Spleen (tissue), 11 donors: Measurements from ENCODE around the gene NAT8. TPM values are rescaled to one million over a fixed set of nuclear protein-coding genes. Genes with fewer than 3 reads are reported as not detected.
"Not testable (repeated sequence)": the region's sequence is repeated elsewhere in the genome, so short reads cannot be mapped to it uniquely, and the experiment has no call there.

Source experiments
- DNase-seq: peaks from one replicate; pipeline ENCODE4 v3.0.0-alpha.2; 2020
- H3K27ac ChIP-seq, 8 donors: fragments of 200-600 bp; sonication (generic) in 7 of 8; 1 replicate in 4 of 8; 2 replicates in 4 of 8; pipeline versions ENCODE4 v1.5.0 to v1.8.0; 2016 to 2021; ENCODE audit warnings: inconsistent platforms in 4 of 8, mild to moderate bottlenecking in 4 of 8, moderate library complexity in 1 of 8
- H3K27me3 ChIP-seq, 7 donors: fragments of 200-600 bp; sonication (generic) in 6 of 7; replicated peaks in 1 of 7; 1 replicate in 4 of 7; 2 replicates in 3 of 7; pipeline versions ENCODE4 v1.5.0 to v1.8.0; 2016 to 2021; ENCODE audit warnings: inconsistent platforms in 3 of 7, mild to moderate bottlenecking in 1 of 7
- H3K36me3 ChIP-seq, 6 donors: fragments of 200-600 bp; sonication (generic) in 5 of 6; 1 replicate in 4 of 6; 2 replicates in 2 of 6; pipeline versions ENCODE4 v1.5.0 to v1.8.0; 2016 to 2021; ENCODE audit warnings: inconsistent platforms in 2 of 6
- H3K4me1 ChIP-seq, 6 donors: fragments of 200-600 bp; sonication (generic) in 5 of 6; 1 replicate in 3 of 6; 2 replicates in 3 of 6; pipeline versions ENCODE4 v1.5.0 to v1.8.0; 2016 to 2021; ENCODE audit warnings: inconsistent platforms in 3 of 6
- H3K4me3 ChIP-seq, 8 donors: fragments of 200-600 bp; sonication (generic) in 7 of 8; 1 replicate in 4 of 8; 2 replicates in 4 of 8; pipeline versions ENCODE4 v1.5.0 to v1.8.0; 2016 to 2021; ENCODE audit warnings: inconsistent platforms in 4 of 8, mild to moderate bottlenecking in 4 of 8, moderate library complexity in 2 of 8
- H3K9me3 ChIP-seq, 8 donors: fragments of 200-600 bp; sonication (generic) in 7 of 8; 1 replicate in 4 of 8; 2 replicates in 4 of 8; pipeline versions ENCODE4 v1.5.0 to v1.8.0; 2016 to 2021; ENCODE audit warnings: inconsistent platforms in 4 of 8
- POLR2A ChIP-seq, 3 donors: fragments of 450-650 bp; IDR thresholded peaks; one replicate each; pipeline ENCODE4 v1.5.1; 2017; ENCODE audit warnings: antibody characterized with exemption in 3 of 3, mild to moderate bottlenecking in 1 of 3
- POLR2AphosphoS5 ChIP-seq, 3 donors: sonication (generic); formaldehyde crosslinking; IDR thresholded peaks; one replicate each; pipeline ENCODE4 v1.5.1; 2017; ENCODE audit warnings: antibody characterized with exemption in 3 of 3
- WGBS, 5 donors: extraction: QIAGEN DNeasy Blood & Tissue Kit in 3 of 5; methylation state at CpG; one replicate each; pipeline versions ENCODE4 v1.1.5 to v1.1.7; 2013 to 2018; 5-methylcytosine and 5-hydroxymethylcytosine counted together
- intact Hi-C: fragments of 100-400 bp; cut with DNase I; formaldehyde crosslinking; loops from one replicate; pipeline ENCODE4 v1.15.0; 2023; ENCODE audit warnings: low total_unique reads
- polyA plus RNA-seq, 3 donors: library from polyadenylated mRNA; stranded (reverse); fragments of 200-250 nt; gene quantifications; one replicate each; pipeline ENCODE4 v1.2.1, GENCODE V29; 2013
- total RNA-seq, 7 donors: library from RNA; depleted of rRNA in 3 of 7; stranded (reverse); fragments of >200 nt in 3 of 7; fragmentation: NEBNext Ultra II Directional in 4 of 7; extraction: Animal tissue kit (Norgen Biotek cat#: 25700) in 4 of 7; gene quantifications; one replicate each; pipeline versions ENCODE4 v1.1.0 to v1.2.1, GENCODE V29; 2016 to 2021
- TF ChIP-seq, protein P1 (sequence below), 11 experiments: fragments of 200-600 bp in 7 of 11; fragments of 450-650 bp in 4 of 11; sonication (generic) in 4 of 11; IDR thresholded peaks in 8 of 11; conservative IDR thresholded peaks in 3 of 11; 1 replicate in 7 of 11; 2 replicates in 4 of 11; pipeline versions ENCODE4 v1.4.0 to v1.8.0; 2016 to 2021; ENCODE audit warnings: antibody characterized with exemption in 11 of 11, inconsistent platforms in 4 of 11, mild to moderate bottlenecking in 1 of 11
- donor health status: healthy with polysubstance abuse.
- donor health status: DM: no; HTN: no; CAD: no; lungs with moderate emphysema.
- donor health status: DM: no; HTN: no; CAD: no.
- donor health status: Bipolar disorder and iron deficiency.
- donor health status: healthy.
- donor health status: DM: no; HTN: no; CAD: no.
- donor health status: DM: yes; HTN: yes; CAD: no.

The NAT8 gene
- total and polyA plus RNA-seq, 10 donors, result 0.14 to 0.88 (median 0.66) TPM; not detected in 5

DNA sequence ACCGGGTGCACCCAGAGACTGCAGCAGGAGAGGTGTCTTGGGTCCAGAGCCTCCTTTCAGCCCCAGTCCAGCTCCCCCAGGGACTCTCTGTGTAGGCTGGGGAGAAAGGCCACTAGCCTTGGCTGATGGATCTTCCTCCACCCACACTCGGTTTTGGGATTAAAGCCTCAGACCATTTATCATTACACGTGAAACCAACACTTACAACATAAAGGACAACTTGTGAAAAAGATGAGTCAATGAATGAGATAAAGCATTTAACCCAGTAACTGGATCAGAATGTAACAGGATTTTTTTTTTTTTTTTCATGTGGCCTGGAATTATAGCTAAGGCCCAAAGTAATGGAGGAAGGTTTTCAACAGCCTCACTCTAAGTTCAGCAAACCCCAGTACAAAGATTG, 32.1 kb downstream of the NAT8 start:
- Histone ChIP-seq H3K9me3 (no peaks in the 10 kb centered on the region), H3K27me3 (no peaks in the 10 kb centered on the region), H3K36me3 (peaks cover 0 to 33% (median 5%) of the 10 kb centered on the region in 6 donors), H3K4me1 (no peaks in the 10 kb centered on the region), H3K27ac (no peak overlapping the region), H3K4me3 (no peak overlapping the region)
- WGBS, 5 donors, result 81 to 93% (median 87%) methylated on average over 3 of the region's 3 CpGs
- TF ChIP-seq, protein P1, sequence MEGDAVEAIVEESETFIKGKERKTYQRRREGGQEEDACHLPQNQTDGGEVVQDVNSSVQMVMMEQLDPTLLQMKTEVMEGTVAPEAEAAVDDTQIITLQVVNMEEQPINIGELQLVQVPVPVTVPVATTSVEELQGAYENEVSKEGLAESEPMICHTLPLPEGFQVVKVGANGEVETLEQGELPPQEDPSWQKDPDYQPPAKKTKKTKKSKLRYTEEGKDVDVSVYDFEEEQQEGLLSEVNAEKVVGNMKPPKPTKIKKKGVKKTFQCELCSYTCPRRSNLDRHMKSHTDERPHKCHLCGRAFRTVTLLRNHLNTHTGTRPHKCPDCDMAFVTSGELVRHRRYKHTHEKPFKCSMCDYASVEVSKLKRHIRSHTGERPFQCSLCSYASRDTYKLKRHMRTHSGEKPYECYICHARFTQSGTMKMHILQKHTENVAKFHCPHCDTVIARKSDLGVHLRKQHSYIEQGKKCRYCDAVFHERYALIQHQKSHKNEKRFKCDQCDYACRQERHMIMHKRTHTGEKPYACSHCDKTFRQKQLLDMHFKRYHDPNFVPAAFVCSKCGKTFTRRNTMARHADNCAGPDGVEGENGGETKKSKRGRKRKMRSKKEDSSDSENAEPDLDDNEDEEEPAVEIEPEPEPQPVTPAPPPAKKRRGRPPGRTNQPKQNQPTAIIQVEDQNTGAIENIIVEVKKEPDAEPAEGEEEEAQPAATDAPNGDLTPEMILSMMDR (IDR thresholded peaks at IDR 0.05 in 8 of 11, conservative IDR thresholded peaks at IDR 0.05 in 3 of 11), result no peak
- TF ChIP-seq POLR2AphosphoS5 (IDR thresholded peaks at IDR 0.05), result no peak
- no peak for TF ChIP-seq POLR2A (IDR thresholded peaks at IDR 0.05)
- intact Hi-C loops, result no loop called here
- no peak for DNase-seq

DNA sequence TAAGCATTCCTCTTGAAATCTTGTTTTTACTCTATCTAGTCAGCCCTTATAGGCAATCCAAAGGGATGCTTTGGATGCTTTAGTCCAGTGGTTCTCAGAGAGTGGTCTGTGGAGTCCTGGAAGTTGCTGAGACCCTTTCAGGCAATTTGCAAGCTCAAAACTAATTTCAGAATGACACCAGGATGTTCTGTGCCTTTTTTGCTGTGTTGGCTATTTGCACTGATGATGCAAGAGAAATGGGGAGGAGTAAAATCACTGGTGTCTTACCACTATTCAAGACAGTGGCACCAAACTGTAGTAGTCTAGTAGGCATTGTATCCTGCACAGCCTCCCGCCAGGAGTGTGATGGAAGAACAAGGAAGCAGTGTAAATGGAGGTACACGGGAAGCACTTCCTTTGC, 37.6 kb downstream of the NAT8 start:
- H3K4me3 ChIP-seq, H3K27me3 ChIP-seq, intact Hi-C loops, H3K9me3 ChIP-seq, DNase-seq, H3K4me1 ChIP-seq, H3K27ac ChIP-seq: not testable (repeated sequence)
- peaks cover 0 to 62% (median 14%) of the 10 kb centered on the region in 6 donors for H3K36me3 ChIP-seq
- 76 to 90% (median 86%) methylated on average over 2 of the region's 2 CpGs for WGBS, 5 donors

DNA sequence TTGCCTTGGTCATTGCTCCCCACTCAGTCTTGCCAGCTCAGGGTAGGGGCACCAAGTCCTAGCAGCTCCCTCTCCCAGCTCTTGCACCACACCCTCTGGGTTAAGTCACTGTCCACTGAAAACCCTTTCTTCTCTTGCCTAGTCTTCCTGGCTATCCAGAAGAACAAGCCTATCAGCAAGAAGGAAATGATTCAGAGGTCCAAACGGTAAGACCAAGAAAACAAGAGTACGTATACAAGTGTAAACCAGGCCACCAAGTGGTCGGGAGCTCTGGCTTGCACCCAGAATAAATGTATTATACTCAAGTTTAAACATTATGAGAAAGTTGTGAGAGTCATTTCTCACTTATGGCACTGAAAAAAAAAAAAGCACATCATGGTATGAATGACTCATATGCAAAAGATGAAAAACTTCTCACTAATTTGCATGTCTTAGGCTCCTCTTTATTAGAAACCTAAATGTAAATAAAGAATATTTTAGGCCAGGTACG, 39.1 kb downstream of the NAT8 start:
- not testable (repeated sequence) for H3K4me3 ChIP-seq
- WGBS, 5 donors, result 67 to 82% (median 80%) methylated on average over 4 of the region's 4 CpGs

DNA sequence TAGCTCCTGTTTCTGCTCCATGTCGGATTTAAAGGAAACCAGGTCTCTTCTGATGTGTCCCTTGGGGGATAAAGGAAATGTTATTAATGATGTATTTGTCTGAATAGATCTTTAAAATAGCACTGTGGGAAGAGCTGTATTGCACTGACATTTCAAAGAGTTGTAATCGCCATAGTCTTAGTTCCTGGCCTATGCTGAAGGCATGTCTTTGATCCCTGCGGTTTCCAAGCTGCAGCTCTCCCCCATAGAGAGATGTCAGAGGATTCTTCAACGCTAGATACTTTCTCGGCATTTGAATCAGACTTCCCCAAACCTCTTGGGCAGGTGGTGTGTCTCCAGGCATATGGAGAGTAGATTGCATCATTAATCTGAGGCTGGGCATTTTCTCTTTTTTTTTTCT, 40.4 kb downstream of the NAT8 start:
- Histone ChIP-seq H3K4me3 (no peak overlapping the region), H3K36me3 (peaks cover 0 to 53% (median 11%) of the 10 kb centered on the region in 6 donors), H3K9me3 (no peaks in the 10 kb centered on the region), H3K4me1 (no peaks in the 10 kb centered on the region), H3K27me3 (no peaks in the 10 kb centered on the region), H3K27ac (no peak overlapping the region)
- WGBS, 5 donors, result 86 to 98% (median 91%) methylated on average over 5 of the region's 5 CpGs
- intact Hi-C loops, result no loop called here
- no peak for DNase-seq
- no peak for TF ChIP-seq POLR2AphosphoS5 (IDR thresholded peaks at IDR 0.05)
- TF ChIP-seq, protein P1 (IDR thresholded peaks at IDR 0.05 in 8 of 11, conservative IDR thresholded peaks at IDR 0.05 in 3 of 11), result no peak

More for the DNA sequence above, 39.1 kb downstream of the NAT8 start:
- intact Hi-C loops, H3K9me3 ChIP-seq, H3K27ac ChIP-seq, H3K4me1 ChIP-seq, DNase-seq, H3K27me3 ChIP-seq: not testable (repeated sequence)
- peaks cover 0 to 55% (median 11%) of the 10 kb centered on the region in 6 donors for H3K36me3 ChIP-seq

DNA sequence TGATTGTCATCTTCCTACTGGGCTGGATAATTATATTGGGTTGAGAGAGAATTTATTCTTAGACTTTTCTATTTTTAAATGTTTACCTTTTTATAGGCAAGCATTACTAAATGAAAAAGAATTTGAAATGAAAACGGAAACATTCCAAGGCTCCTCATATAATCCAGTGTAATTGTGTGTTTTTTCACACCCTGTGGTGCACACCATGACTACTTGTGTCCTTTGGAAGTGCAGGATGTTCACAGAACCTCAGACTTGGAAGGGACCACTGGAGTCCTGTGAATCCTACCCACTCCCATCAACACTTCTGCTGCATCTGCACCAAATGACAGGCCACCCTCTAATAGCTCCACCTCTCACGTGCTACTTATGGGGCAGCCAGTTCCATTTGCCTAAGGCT, 48.0 kb downstream of the NAT8 start:
- no peak for TF ChIP-seq POLR2A (IDR thresholded peaks at IDR 0.05)
- TF ChIP-seq, protein P1 (IDR thresholded peaks at IDR 0.05 in 8 of 11, conservative IDR thresholded peaks at IDR 0.05 in 3 of 11), result no peak
- TF ChIP-seq POLR2AphosphoS5 (IDR thresholded peaks at IDR 0.05), result no peak
- Histone ChIP-seq H3K27me3 (no peaks in the 10 kb centered on the region), H3K4me1 (no peaks in the 10 kb centered on the region), H3K36me3 (peaks cover 0 to 4% (median 0%) of the 10 kb centered on the region in 6 donors), H3K4me3 (no peak overlapping the region), H3K27ac (no peak overlapping the region), H3K9me3 (peaks cover 0 to 6% (median 0%) of the 10 kb centered on the region in 8 donors)
- WGBS, 5 donors, result 93 to 100% (median 95%) methylated on average over 2 of the region's 2 CpGs
- intact Hi-C loops, result no loop called here
- no peak for DNase-seq
